ENCODE measurements around the gene EMILIN3. TPM values are rescaled to one million over a fixed set of nuclear protein-coding genes. Genes with fewer than 3 reads are reported as not detected.

EMILIN3 gene
- total and polyA plus RNA-seq, 7 donors = 0.66 to 4.3 (median 2.9) TPM; not detected in 2

GRCh38 chr20:41412324-41413120 lies 45.9 kb upstream of the EMILIN3 start:
- intact Hi-C loops (cut with DNase I) = loop anchor here (2.0 to 10.0 kb wide), 2 partner anchors 70 to 238 kb away; no protein-coding TSS in a partner anchor
- WGBS, 2 donors = 93 to 95% methylated on average over 12 of the region's 12 CpGs
- peaks cover 18 to 100% (median 55%) of the 10 kb centered on the region in 4 donors for H3K36me3 ChIP-seq

GRCh38 chr20:41411391-41411847 lies 44.8 kb upstream of the EMILIN3 start:
- no peaks in the 10 kb centered on the region for H3K9me3 ChIP-seq
- H3K27me3 ChIP-seq = no peaks in the 10 kb centered on the region
- TF ChIP-seq, protein P1, sequence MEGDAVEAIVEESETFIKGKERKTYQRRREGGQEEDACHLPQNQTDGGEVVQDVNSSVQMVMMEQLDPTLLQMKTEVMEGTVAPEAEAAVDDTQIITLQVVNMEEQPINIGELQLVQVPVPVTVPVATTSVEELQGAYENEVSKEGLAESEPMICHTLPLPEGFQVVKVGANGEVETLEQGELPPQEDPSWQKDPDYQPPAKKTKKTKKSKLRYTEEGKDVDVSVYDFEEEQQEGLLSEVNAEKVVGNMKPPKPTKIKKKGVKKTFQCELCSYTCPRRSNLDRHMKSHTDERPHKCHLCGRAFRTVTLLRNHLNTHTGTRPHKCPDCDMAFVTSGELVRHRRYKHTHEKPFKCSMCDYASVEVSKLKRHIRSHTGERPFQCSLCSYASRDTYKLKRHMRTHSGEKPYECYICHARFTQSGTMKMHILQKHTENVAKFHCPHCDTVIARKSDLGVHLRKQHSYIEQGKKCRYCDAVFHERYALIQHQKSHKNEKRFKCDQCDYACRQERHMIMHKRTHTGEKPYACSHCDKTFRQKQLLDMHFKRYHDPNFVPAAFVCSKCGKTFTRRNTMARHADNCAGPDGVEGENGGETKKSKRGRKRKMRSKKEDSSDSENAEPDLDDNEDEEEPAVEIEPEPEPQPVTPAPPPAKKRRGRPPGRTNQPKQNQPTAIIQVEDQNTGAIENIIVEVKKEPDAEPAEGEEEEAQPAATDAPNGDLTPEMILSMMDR (IDR thresholded peaks at IDR 0.05) = peak in 1 of 4 experiments; percentile 25
- TF ChIP-seq POLR2A (IDR thresholded peaks at IDR 0.05) = no peak
- peaks cover 0 to 7% (median 0%) of the 10 kb centered on the region in 4 donors for H3K4me1 ChIP-seq
- peaks cover 17 to 100% (median 54%) of the 10 kb centered on the region in 4 donors for H3K36me3 ChIP-seq
- intact Hi-C loops (cut with DNase I) = loop anchor here (10.0 kb wide), 1 partner anchor 237 kb away; no protein-coding TSS in a partner anchor
- H3K27ac ChIP-seq = peak overlapping the region in 3 of 4 donors; percentile 11 to 46 (median 30)
- 37 to 43% methylated on average over 2 of the region's 2 CpGs for WGBS, 2 donors
- no peak for DNase-seq
- H3K4me3 ChIP-seq = no peak overlapping the region

More at GRCh38 chr20:41412324-41413120, 45.9 kb upstream of the EMILIN3 start:
- DNase-seq = no peak
- TF ChIP-seq POLR2AphosphoS5 (IDR thresholded peaks at IDR 0.05) (no peak), POLR2A (IDR thresholded peaks at IDR 0.05) (no peak), EP300 (IDR thresholded peaks at IDR 0.05) (no peak)
- TF ChIP-seq, protein P1 (IDR thresholded peaks at IDR 0.05) = no peak
- H3K27ac ChIP-seq = no peak overlapping the region
- no peaks in the 10 kb centered on the region for H3K27me3 ChIP-seq
- H3K9me3 ChIP-seq = no peaks in the 10 kb centered on the region
- H3K4me3 ChIP-seq = no peak overlapping the region
- H3K4me1 ChIP-seq = peaks cover 0 to 7% (median 0%) of the 10 kb centered on the region in 4 donors

DNA sequence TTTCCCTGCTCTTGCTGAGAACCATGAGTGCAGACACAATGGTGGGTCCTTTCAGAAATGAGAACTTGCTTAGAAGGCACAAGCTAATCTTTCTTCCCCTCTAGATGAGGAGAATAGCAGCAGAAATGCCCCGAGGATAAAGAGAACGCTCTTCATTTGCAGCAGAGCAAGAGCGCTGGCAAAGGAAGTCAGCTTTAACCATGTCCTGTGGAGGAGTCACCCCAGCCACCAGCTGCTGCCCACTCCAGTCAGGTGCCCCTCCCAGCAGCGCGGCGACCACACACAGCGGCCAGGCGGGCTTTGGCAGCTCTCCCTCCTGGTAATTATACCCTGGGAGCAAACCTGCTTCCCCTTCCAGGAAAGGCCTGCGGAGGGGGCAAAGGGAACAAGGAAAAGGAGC lies 42.4 kb upstream of the EMILIN3 start:
- intact Hi-C loops (cut with DNase I) = no loop called here

GRCh38 chr20:41408156-41408794 lies 41.7 kb upstream of the EMILIN3 start:
- DNase-seq = no peak
- TF ChIP-seq EP300 (IDR thresholded peaks at IDR 0.05) (no peak), POLR2AphosphoS5 (IDR thresholded peaks at IDR 0.05) (no peak), POLR2A (IDR thresholded peaks at IDR 0.05) (no peak)
- TF ChIP-seq, protein P1 (IDR thresholded peaks at IDR 0.05) = no peak
- Histone ChIP-seq H3K4me1 (peaks cover 0 to 7% (median 0%) of the 10 kb centered on the region in 4 donors), H3K27ac (peak overlapping the region in 1 of 4 donors; percentile 3), H3K9me3 (no peaks in the 10 kb centered on the region), H3K27me3 (no peaks in the 10 kb centered on the region), H3K36me3 (peaks cover 18 to 100% (median 46%) of the 10 kb centered on the region in 4 donors), H3K4me3 (no peak overlapping the region)
- intact Hi-C loops (cut with DNase I) = no loop called here
- whole genome bisulfite sequencing, 2 donors = 58 to 80% methylated on average over 5 of the region's 5 CpGs

More for the DNA sequence above, 42.4 kb upstream of the EMILIN3 start:
- DNase-seq = no peak
- H3K36me3 ChIP-seq = peaks cover 18 to 100% (median 50%) of the 10 kb centered on the region in 4 donors
- no peaks in the 10 kb centered on the region for H3K9me3 ChIP-seq
- TF ChIP-seq POLR2A (IDR thresholded peaks at IDR 0.05) (no peak), EP300 (IDR thresholded peaks at IDR 0.05) (no peak), POLR2AphosphoS5 (IDR thresholded peaks at IDR 0.05) (no peak)
- TF ChIP-seq, protein P1 (IDR thresholded peaks at IDR 0.05) = no peak
- H3K27ac ChIP-seq = peak overlapping the region in 1 of 4 donors; percentile 3
- no peak overlapping the region for H3K4me3 ChIP-seq
- peaks cover 0 to 7% (median 0%) of the 10 kb centered on the region in 4 donors for H3K4me1 ChIP-seq
- 54 to 78% methylated on average over 9 of the region's 9 CpGs for WGBS, 2 donors
- H3K27me3 ChIP-seq = no peaks in the 10 kb centered on the region

All from sigmoid colon (tissue), 7 donors.